Omental fat pad (tissue), 4 donors: Measurements from ENCODE around the gene PPP1R15A. TPM values are rescaled to one million over a fixed set of nuclear protein-coding genes. Genes with fewer than 3 reads are reported as not detected.
"Not testable (repeated sequence)": the region's sequence is repeated elsewhere in the genome, so short reads cannot be mapped to it uniquely, and the experiment has no call there.

Experiments
- ATAC-seq: fragments of 150-250 bp; one replicate; pipeline ENCODE4 v1.9.1; 2016; ENCODE audit warnings: mild to moderate bottlenecking, moderate library complexity; ENCODE audit not compliant: low FRiP score
- DNase-seq: peaks from one replicate; pipeline ENCODE4 v3.0.0-alpha.2; 2019; ENCODE audit warnings: low spot score
- total RNA-seq, 4 donors: library from RNA; depleted of rRNA; stranded (reverse); fragments of >200 nt; gene quantifications; one replicate each; pipeline ENCODE4 v1.1.0, GENCODE V29; 2016
- TF ChIP-seq, protein P1 (sequence below), 3 donors: fragments of 450-650 bp; IDR thresholded peaks; one replicate each; pipeline ENCODE4 v1.5.1; 2016 to 2017; ENCODE audit warnings: antibody characterized with exemption in 3 of 3, mild to moderate bottlenecking in 3 of 3, moderate library complexity in 2 of 3

PPP1R15A gene
- total RNA-seq, 4 donors from 2014 or later = 105 to 282 (median 176) TPM

DNA sequence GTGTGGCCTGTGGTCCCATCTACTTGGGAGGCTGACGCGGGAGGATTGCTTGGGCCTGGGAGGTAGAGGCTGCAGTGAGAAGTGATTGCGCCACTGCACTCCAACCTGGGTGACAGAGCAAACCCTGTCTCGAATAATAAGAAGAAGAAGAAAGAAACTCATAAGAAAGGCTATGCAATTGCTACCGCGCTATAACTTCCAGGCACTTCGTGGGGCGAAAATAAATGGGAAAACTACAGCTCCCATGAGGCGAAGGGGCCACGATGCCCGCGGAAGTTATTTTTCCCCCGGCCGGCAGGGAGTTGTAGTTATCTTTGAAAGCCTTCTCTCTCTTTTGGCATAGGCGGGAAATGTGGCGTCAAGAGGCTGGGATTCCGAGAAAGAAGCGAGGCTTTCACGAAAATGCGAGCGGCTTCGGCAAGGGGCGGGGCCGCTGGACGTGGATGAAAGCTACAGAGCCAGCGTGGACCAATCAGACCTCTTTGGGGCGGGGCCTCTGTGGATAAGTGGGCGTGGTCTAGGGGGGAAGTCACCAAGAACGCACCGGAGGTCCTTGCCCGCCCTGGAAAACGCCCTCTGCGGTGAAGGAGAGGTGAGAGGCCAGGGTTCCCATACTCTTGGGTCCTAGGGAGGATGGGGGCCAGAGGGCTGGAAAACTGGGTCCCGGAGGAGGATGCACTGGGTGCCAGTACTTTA lies 27.7 kb downstream of the PPP1R15A start, which contains the start of gene NUCB1:
NUCB1 (plus strand) TSS at position 532 of the 696 bp plus-strand sequence. CDS start 485 bp downstream, outside the sequence.
- TF ChIP-seq, protein P1, sequence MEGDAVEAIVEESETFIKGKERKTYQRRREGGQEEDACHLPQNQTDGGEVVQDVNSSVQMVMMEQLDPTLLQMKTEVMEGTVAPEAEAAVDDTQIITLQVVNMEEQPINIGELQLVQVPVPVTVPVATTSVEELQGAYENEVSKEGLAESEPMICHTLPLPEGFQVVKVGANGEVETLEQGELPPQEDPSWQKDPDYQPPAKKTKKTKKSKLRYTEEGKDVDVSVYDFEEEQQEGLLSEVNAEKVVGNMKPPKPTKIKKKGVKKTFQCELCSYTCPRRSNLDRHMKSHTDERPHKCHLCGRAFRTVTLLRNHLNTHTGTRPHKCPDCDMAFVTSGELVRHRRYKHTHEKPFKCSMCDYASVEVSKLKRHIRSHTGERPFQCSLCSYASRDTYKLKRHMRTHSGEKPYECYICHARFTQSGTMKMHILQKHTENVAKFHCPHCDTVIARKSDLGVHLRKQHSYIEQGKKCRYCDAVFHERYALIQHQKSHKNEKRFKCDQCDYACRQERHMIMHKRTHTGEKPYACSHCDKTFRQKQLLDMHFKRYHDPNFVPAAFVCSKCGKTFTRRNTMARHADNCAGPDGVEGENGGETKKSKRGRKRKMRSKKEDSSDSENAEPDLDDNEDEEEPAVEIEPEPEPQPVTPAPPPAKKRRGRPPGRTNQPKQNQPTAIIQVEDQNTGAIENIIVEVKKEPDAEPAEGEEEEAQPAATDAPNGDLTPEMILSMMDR (IDR thresholded peaks at IDR 0.05) = no peak
- DNase-seq (peak; percentile 98), ATAC-seq (peak; percentile 97)

DNA sequence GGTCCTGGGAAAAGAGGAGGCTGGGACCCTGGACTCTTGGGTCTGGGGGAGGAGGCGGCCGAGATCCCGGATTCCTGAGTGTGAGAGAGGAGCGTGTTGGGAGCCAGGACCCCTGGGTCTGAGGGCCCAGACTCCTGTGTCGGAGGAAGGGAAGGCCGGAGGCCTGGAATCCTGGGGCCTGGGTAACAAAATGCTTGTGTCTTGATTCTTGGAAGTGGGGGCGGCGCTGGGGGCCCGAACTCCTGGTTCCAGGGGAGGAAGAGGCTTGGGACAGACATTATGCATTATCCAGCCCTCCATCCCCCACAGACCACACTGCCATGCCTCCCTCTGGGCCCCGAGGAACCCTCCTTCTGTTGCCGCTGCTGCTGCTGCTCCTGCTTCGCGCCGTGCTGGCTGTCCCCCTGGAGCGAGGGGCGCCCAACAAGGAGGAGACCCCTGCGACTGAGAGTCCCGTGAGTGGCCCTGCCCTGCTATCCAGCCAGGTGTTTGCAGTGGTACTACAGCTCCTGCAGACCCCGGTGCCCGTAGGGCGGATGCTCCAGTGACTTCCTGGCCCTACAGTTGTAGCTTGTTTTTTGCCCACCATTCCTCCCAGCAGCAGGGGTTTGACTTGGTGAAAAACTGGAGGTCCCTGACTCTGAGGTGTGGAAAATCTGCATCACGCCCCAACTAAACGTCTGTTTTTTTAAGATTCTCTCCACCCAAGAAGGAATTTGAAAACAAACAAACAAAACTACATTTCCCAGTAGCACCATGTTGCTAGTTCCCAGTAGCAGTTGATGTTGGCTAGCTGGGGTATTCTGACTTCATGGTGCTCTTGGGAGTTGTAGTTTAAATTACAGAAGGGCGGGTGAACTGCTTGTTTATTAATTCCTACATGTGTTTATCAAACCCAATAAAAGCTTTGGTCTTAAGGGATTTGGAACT lies 28.5 kb downstream of the PPP1R15A start:
- ATAC-seq (peak; percentile 22), DNase-seq (no peak)
- TF ChIP-seq, protein P1 (IDR thresholded peaks at IDR 0.05) = no peak

DNA sequence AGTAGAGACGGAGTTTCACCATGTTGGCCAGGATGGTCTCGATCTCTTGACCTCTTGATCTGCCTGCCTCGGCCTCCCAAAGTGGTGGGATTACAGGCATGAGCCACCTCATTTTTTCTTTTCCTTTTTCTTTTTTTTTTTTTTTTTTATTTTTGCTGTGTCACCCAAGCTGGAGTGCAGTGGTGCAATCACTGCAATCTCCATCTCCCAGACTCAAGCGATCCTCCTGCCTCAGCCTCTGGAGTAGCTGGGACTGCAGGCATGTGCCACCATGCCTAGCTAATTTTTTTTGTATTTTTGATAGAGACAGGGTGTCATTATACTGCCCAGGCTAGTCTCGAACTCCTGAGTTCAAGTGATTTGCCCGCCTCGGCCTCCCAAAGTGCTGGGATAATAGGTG lies 30.1 kb downstream of the PPP1R15A start:
- not testable (repeated sequence) for DNase-seq, ATAC-seq

DNA sequence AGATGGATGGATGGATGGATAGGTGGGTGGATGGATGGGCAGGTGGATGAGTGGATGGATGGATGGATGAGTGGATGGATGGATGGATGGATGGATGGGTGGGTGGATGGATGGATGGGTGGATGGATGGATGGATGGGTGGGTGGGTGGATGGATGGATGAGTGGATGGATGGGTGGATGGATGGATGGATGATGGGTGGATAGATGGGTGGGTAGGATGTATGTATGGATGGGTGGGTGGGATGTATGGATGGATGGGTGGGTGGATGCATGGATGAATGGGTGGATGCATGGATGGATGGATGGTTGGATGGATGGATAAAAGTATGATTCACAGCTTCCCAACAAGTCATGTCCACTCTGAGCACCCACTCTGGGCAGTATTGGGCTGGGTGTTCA lies 31.6 kb downstream of the PPP1R15A start:
- not testable (repeated sequence) for ATAC-seq, DNase-seq

DNA sequence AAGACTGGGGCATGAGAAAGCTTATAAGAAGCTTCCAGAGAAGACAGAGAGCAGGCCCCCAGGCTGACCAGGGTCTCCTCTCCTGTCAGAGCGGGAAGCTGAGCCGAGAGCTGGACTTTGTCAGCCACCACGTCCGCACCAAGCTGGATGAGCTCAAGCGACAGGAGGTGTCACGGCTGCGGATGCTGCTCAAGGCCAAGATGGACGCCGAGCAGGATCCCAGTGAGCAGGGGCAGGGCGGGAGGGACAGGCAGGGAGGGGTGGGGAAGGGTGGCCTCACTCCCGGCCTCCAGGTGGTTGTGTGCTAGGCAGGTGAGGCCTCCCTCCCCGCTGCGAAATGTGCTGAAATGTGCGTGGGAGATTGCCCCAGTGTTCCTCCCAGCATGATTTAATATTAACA lies 33.4 kb downstream of the PPP1R15A start:
- no peak for DNase-seq
- no peak for ATAC-seq
- TF ChIP-seq, protein P1 (IDR thresholded peaks at IDR 0.05) = no peak

DNA sequence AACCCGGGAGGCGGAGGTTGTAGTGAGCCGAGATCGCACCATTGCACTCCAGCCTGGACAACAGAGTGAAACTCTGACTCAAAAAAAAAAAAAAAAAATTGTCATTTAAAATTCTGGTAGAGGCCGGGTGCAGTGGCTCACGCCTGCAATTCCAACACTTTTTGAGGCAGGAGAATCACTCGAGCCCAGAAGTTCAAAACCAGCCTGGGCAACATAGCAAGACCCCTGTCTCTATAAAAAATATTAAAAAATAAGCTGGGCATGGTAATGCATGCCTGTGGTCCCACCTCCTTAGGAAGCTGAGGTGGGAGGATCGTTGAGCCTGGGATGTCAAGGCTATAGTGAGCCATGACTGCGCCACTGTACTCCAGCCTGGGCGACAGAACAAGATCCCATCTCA lies 34.1 kb downstream of the PPP1R15A start:
- DNase-seq (no peak), ATAC-seq (no peak)
- TF ChIP-seq, protein P1 (IDR thresholded peaks at IDR 0.05) = no peak

DNA sequence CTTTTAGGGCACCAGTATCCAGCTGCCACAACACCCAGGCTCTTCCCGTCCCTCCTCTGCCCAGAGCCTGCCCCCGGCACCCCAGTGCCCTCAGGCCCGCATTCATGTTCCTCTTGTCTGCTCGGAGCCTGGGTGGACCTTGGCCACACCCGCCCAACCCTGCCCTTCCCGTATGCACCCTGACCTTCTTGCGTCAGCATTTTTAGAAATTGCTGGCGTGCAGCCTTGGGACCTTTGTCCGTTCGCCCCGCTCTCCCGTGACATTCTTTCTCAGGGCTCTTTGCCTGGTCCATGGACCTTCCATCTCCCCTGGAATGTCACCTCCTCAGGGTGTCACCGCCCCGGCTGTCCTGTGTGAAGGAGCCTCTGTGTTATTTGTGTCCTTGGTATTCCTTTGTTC lies 35.5 kb downstream of the PPP1R15A start:
- ATAC-seq = no peak
- DNase-seq = no peak
- TF ChIP-seq, protein P1 (IDR thresholded peaks at IDR 0.05) = no peak

DNA sequence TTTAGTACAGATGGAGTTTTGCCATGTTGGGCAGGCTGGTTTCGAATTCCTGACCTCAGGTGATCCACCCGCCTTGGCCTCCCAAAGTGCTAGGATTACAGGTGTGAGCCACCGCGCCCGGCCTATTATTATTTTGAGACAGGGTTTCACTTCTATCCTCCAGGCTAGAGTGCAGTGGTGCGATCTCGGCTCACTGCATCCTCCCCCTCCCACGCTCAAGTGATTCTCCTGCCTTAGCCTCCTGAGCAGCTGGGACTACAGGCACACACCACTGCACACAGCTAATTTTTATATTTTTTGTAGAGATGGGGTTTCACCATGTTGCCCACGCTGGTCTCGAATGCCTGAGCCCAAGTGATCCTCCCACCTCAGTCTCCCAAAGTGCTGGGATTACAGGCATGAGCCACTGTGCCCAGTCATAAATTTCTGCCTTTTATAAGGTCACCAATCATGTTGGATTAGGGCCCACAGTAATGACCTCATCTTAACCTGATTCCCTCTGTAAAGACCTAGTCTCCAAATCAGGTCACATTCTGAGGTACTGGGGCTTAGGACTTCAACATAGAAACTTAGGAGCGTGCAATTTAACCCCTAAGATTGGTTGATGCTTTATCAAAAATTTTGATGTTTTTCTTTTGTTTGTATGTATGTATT lies 37.3 kb downstream of the PPP1R15A start:
- not testable (repeated sequence) for ATAC-seq, DNase-seq
